Mucosa of gallbladder (tissue), 1 donor: ENCODE data around the gene PHPT1. TPM values are rescaled to one million over a fixed set of nuclear protein-coding genes. Genes with fewer than 3 reads are reported as not detected.
"Not testable (repeated sequence)": the region's sequence is repeated elsewhere in the genome, so short reads cannot be mapped to it uniquely, and the experiment has no call there.

ENCODE experiments used
- DNase-seq: peaks from one replicate; pipeline ENCODE4 v3.0.0-alpha.2; 2020; ENCODE audit warnings: low spot score
- total RNA-seq: library from RNA; stranded (reverse); gene quantifications from one replicate; pipeline ENCODE4 v1.2.1, GENCODE V29; 2021
- donor health status: DM: no; HTN: no; CAD: no.

The PHPT1 gene
- total RNA-seq, 1 donor from 2014 or later = 150 TPM

GRCh38 chr9:136823136-136824046 is 25.8 kb upstream of the PHPT1 start:
- DNase-seq = no peak

GRCh38 chr9:136824496-136825225 is 24.5 kb upstream of the PHPT1 start:
- DNase-seq = no peak

DNA sequence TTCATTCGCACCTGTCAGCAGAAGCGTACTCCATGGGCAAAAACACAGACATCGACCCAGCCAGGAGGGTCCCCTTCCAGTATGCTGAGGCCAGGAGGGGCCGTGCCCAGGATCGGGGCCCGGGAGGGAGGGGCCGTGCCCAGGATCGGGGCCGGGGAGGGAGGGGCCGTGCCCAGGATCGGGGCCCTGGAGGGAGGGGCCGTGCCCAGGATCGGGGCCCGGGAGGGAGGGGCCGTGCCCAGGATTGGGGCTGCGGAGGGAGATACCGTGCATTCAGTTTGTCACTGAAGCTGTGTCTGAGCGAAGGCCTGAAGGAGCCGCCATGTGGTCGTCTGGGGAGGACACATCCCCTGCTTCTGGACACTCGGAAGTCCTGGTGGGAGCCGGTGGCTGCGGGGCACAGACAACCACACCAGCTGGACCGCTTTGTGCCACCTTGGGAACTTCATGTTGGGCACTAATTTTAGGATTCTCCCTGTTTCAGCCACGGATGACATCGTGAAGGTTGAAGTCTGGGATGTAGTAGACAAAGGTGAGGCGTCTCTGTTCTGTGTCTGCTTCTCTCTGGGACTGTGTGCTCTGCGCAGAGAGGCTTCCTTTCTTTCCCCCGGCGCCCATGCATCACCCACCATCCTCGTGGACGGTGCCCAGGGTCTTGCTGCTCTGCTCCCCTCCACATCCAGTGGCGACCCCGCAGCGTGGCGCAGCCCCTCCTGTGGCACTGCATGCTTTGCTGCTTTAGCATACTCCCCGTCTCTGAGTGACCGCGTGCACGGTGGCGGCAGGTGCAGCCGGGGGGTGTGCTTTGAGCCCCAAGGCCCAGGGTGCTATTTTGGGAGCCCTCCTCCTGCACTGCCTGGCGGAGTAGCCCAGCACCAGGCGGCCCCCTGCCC is 23.7 kb upstream of the PHPT1 start:
- DNase-seq = no peak

DNA sequence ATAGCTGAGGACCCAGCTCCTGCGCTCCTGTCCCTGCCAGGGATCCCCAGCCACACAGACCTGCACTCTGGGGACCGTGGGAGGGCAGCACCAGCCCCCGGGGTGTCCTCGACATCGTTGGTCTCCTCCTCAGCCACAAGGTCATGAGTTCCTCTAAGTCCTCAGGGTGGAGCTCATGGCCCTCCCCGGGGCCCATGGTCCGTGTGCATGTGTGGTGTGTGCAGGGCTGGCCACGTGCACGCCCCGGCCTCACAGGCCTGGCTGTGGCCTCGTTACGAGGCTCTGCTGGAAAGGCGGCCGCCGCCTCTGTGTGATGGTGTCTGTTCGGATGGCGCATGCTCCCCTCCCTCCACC is 23.0 kb upstream of the PHPT1 start:
- DNase-seq = no peak

DNA sequence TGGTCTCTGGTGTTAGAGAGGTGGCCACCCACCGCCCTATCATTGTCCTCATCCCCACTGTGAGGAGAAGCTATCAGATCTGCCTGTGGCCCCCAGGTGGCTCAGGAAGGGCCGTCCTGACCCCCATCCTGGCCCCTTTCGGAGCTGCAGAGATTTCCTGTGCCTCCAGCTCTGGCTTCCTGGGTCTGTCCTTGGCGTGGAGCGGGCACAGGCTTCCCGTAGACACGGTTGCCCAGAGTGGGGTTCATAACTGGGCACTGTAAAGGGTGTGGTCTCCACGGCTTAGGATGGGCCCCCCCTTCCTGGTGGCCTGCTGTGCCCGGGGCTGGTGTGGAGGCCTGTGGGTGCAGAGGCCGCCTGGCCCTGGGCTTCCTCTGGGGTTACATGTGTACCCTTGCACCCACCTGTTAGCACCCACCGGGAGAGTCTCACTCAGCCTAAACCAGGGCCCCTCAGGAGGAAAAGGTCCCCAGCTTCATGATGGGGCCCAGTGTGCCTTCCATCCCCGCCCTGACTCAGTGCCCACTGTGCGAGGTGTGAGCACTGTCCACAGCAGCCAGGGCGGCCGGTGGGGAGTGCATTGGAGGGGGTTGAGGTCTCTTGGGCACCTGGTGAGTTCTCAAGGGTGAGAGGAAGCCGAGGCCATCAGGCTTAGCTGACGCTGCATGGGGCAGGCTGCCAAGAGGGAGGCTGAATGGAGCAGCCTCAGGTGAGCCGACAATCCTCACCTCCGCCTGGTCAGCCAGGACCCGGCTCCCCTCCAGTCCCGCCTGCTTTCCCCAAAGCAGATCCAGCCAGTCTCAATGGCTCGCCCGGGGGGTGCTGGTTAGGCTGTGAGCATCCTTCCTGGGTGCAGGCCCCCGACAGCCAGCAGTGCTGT is 22.3 kb upstream of the PHPT1 start:
- no peak for DNase-seq

- no peak for DNase-seq
Measured at GRCh38 chr9:136827794-136828473, 21.3 kb upstream of the PHPT1 start.

- no peak for DNase-seq
Measured at GRCh38 chr9:136828474-136829140, 20.6 kb upstream of the PHPT1 start.

GRCh38 chr9:136829412-136829811 is 19.8 kb upstream of the PHPT1 start:
- DNase-seq = no peak

DNA sequence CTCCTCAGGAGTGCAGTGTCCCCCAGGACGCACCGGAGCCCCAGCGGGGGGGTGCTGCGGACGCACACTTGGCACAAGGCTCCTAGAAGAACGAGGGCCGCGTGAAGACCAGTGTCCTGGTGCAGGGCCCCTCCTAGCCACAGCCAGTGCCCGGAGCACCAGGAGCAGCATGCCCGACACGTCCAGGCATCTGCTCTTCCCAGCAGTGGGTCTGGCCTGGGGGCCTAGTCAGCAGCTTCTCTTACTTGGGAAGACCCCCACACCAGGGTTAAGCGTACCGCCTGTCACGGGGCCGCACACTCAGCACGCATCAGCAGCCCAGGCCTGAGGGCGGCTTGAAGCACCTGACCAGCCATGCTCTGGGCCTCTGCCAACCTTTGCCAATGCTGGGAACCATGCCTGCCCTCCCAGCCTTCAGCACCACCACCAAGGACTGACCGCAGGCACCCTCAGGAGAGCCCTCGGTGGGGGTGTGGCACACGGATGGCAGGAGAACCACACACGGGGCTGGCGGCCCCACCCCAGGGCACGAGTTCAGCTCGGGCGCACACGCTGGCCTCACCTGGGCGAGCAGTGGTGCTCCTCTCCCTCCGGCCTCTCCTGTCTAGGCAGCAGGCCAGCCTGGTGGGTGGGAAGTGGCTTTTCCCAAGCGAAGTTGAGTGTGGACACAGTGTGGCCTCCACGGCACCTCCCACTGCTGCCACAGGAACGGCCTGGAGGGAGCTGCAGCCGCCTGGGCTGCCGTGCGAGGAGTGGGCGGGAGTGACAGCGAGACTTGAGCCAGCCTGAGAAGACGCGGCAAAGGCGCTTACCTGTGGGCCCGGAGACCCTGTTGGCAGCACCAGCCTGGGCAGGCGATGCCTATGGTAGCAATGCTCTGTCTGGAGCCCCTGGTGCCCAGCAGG is 19.0 kb upstream of the PHPT1 start:
- DNase-seq = no peak

DNA sequence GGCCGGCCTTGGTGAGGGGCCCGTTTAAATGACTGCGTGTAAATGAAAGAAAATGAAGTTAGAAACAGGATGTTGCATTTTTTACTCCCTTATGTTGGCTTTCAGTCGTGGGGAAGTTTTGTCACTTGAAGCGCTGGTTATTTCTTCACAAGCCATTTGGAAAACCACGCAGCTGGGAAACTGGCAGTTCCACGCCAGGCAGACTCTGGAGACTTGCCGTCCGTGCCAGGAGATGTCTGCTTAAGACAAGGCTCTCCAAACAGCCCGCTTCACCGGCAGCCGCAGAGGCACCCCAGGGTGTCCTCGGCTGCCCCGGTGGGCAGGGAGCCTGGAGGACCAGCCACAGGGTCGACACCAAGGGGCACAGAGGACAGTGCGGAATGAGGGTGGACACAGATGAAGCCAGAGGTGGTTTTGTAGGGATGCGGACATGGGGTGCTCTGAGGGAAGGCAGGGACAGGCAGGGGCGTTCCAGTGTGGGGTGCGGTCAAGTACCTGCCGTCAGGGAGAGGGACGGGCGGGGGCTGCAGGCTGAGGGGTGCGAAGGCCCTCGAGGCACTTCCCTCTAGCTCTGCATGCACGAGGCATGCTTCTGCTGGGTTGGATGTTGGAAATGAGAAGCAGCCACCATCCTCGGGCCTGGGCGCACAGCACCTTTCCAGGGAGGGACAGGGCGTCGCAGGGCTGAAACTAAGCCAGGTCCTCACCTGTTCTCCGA is 18.0 kb upstream of the PHPT1 start:
- DNase-seq = no peak

- DNase-seq = no peak
Measured at GRCh38 chr9:136831720-136832104, 17.5 kb upstream of the PHPT1 start.

DNA sequence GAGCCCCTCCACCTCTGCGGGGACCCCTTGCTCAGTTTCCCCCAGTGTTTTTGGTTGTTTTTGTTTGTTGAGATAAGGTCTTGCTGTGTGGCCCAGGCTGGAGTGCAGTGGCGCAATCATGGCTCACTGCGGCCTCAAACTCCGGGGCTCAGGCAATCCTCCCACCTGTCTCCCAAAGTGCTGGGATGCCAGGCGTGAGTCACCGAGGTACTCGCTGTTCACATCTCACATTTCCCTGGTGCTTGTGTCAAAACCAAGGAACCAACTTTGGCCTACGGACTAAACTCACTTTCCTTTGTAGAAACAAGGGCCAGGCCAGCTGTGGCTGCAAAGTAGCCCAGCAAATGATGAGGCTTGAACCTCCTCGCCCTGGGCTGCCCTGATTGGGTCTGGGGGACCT is 16.6 kb upstream of the PHPT1 start:
- no peak for DNase-seq

DNA sequence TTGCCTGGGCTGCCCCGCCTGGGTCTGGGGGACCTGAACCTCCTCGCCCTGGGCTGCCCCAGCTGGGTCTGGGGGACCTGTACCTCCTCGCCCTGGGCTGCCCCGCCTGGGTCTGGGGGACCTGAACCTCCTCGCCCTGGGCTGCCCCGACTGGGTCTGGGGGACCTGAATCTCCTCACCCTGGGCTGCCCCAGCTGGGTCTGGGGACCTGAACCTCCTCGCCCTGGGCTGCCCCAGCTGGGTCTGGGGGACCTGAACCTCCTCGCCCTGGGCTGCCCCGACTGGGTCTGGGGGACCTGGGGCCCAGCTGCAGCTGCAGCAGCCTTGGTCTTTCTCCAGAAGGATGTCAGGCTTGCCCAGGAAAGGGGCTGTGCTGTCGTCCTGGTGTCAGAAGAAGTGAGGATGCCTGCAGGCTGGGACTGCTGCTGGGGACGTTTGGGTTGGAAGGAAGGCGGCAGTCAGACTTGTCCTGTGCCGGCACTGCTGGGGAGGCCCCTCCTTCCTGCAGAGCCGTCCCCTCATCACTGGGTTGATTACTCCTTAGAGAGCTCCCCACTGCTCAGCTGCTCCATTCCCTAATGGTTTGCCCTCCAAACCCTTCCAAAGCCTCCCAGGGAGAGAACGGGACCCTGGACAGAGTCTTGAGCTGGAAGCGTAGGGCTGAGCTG is 15.7 kb upstream of the PHPT1 start:
- not testable (repeated sequence) for DNase-seq

DNA sequence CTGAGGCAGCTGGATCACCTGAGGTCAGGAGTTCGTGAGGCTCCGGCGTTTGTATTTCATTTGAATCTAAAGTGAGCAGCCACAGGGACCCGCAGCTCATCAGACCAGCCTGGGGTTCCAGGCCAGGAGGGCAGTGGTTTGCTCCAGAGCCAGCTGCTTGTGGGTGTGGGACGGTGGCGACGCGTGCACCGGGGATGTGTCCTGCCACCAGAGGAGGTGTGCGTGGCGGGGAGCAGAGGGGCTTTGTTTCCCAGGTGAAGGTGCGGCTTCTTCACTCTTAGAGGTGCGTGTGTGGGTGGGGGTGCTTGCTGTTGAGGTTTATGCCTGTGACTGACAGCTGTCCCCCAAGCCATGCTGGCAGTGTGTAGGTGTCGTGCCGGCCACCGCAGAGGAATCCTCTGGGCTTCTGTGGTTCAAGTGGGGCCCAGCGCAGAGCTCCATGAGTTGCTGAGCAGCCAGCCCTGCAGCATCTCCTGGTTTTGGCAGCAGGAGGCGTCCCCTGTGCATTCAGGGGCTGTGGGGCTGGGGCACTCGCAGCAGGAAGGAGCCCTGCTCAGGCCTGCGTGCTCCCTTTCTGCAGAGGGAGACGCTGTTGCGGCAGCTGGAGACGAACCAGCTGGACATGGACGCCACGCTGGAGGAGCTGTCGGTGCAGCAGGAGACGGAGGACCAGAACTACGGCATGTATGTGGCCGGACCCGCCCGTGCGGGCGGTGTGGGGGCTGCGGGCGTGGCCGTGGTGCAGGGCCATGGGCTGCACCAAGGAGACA is 13.9 kb upstream of the PHPT1 start:
- DNase-seq = no peak

DNA sequence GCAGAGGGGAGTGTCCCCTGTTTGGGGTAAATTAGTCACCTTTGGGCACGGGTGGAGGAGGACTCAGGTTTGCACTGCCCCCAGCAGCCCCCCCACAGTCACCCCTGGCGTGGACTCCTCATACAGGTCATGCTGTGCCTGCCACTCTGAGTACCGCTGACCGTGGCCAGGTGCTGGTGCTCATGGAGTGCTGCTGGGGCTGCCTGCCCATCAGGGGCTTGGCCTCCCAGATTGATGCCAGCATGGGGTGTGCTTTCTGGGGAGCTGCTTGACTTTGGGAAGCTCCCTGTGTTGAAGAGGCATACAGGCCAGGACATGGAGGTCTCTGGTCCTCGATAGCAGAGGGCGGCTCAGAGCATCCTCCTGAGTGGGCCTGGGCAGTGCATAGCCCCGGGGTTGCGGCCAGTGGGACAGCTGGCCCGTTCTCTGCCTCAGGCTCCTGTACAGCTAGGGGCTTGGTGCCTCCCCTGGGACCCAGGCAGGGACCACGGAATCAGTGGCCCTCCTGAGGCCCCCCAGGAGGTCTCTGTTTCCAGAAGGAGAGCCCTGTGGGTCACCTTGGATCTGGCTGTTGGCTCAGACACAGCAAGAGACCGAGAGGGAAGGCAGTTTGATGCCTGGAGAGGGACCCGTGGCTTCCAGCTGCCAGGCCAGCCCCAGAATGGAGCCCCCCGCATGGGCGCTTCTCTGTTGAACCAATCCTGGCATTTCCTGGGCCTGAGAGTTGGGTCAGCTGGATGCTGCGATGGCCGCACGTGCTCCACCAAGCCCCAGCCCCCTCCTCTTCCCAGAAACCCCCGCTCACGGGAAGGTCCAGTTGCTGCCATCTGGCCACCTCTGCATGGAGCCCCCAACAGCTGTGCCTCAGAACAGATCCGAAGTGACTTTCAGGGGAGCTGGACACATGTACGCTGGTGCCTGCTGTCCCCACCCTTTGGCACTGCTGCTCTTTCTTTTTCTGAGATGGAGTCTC is 13.0 kb upstream of the PHPT1 start:
- DNase-seq = no peak
